ENCODE results near the gene OSCAR.
"Not testable (repeated sequence)": the region's sequence is repeated elsewhere in the genome, so short reads cannot be mapped to it uniquely, and the experiment has no call there.

The OSCAR gene

DNA sequence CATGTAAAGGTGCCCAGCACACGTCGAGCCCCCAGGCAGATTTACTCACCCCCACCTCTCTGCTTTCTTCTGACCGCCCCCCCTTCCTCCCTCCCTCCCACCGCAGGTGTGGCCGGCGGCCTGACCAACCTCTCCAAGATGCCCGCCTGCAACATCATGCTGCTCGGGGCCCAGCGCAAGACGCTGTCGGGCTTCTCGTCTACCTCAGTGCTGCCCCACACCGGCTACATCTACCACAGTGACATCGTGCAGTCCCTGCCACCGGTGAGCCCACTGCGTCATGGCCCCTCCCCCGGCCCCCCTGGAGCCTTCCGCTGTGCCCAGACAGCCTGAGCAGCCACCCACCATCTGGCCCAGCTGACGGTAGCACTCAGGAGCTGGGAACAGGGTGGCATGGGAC lies 23.8 kb upstream of the OSCAR start:
- no peak for DNase-seq

DNA sequence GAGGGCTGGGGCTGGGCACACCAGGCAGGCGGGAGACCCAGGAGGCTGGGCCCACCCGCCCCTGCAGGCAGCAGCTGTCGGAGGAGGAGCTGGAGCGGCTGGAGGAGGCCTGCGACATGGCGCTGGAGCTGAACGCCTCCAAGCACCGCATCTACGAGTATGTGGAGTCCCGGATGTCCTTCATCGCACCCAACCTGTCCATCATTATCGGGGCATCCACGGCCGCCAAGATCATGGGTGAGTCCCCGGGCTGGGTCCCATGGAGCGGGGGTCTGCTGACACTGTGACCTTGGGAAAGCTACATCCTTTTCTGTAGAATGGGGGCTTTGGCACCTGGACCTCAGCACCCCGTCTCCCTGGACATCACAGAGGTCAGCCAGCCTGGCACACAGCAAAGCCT lies 23.1 kb upstream of the OSCAR start:
- no peak for DNase-seq

DNA sequence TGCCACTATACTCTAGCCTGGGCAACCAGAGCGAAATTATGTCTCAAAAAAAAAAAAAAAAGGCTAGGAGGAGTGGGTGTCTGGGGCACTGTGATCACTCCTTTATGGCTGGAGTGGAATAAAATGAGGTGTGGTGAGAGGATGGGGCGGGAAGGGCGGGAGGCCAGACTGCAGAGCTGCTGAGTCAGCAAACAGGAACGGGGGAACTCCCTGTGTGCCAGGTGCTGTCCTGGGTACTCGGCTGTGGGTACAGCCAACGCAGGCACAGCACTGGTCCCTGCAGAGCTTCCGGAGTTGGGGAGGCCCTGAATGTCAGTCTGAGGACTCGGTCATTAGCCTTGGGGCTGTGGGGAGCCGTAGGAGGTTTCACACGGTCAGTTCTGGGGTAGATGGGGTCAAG lies 20.7 kb upstream of the OSCAR start:
- no peak for DNase-seq

GRCh38 chr19:54115109-54116063 lies 14.8 kb upstream of the OSCAR start, which contains the start of the genes PRPF31 and TFPT:
PRPF31 (plus strand) TSS chr19:54115754; CDS start chr19:54118279, 2,525 bp downstream.
TFPT (minus strand) TSS chr19:54115657; CDS start chr19:54115269, 388 bp downstream.
- DNase-seq: peak; percentile 94 to 95

- DNase-seq: peak in 1 of 2 donors; percentile 29
These were observed 13.9 kb upstream of the OSCAR start for GRCh38 chr19:54114340-54115108.

GRCh38 chr19:54109651-54110050 lies 9.0 kb upstream of the OSCAR start:
- no peak for DNase-seq

GRCh38 chr19:54108496-54108895 lies 7.9 kb upstream of the OSCAR start:
- no peak for DNase-seq

DNA sequence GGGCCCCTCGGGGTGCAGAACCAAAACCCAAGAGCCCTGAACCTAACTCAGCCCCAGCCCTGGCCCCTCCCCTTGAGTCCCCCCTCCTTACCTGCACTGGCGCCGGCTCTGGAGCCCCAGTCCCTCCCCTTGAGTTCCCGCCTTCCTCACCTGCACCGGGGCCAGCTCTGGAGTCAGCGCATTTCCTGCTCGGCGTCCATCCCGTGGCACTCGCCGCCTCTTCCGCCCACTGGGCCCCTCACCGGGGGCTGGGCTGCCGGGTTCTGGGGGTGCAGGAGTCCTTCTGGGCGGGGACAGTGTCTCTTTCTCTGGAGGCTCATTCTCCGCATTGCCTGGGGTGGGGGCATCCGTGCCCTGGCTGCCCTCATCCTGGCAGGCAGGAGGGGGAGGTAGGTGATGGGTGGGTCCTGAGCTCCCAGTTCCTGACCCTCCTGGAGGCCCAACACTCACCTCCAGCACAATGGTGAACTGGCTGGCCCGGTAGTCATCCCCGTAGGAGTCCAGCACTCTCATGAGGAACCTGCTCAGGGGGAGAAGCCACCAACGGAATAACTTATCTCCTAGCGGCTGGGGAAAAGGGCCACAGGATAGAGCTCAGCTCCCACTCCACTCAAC lies 7.4 kb upstream of the OSCAR start:
- DNase-seq: no peak

DNA sequence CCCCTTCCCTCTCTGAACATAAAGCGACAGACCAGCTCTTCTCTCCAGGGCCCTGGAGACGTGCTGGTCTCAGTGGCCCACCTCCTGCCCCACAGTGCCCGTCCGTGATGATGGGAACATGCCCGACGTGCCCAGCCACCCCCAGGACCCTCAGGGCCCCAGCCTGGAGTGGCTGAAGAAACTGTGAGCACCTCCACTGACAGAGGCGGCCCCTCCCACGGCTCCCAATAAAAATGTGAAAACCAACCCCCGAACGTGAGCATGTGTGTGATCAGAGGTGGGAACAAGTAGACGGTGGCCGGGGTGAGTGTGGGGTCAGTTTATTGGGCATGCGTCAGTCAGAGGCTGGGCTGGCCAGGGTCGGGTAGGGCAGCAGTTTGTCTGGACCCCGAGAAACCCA lies 6.1 kb upstream of the OSCAR start:
- no peak for DNase-seq

- DNase-seq: no peak
These were observed 5.2 kb upstream of the OSCAR start for GRCh38 chr19:54105796-54106195.

DNA sequence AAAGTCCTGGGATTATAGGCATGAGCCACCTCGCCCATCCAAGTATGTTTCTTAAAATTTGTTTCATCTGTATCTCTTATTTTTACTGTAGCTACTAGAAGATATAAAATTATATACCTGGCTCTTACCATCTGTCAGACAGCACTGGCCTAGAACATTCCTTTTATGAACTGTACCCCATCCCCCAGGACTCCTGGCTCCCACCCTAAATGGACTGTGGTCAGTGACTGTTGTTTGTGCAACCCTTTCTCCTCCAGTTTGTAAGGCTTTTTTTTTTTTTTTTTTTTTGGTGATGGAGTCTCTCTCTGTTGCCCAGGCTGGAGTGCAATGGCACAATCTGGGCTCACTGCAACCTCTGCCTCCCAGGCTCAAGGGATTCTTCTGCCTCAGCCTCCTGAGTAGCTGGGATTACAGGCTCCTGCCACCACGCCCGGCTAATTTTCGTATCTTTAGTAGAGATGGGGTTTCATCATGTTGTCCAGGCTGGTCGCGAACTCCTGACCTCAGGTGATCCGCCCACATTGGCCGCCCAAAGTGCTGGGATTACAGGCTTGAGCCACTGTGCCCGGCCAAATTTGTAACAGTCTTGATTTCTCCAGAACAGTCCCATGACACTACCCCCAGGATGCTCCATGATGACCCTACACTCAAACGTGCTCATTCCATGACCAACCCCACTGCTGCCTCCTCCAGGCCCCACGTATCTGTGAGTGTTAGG lies 4.6 kb upstream of the OSCAR start:
- DNase-seq: no peak

DNA sequence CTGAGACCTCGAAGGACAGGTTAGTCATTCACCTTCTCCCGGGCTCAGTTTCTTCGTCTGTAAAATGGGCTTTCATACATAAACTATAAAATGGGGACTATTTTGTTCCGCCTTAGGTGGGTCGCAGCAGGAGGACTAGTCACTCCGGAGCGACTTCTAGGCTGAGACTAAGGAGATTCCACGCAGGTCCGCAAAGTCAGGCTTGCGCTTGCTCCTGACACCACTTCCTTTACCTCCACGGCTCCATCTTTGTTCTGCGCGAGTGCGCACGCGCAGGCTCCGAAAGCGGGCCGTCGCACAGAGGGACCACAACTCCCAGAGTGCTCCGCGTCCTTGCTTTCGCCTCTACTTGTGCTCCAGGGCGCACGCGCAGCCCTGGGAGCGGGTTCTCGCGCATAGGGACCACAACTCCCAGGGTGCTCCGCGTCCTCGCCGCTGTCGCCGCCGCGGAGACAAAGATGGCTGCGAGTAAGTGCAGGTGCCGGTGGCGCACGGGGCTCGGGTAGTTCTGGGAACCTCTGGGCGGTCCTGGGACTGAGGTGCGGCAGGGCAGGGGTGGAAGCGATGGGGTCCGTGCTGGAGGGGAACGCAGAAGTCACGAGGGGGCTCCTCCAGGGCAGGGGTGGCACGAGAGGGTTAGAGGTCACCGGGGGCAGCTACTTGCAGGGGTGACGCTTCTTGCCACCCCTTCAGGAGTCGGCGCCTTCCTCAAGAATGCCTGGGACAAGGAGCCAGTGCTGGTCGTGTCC lies 2.0 kb upstream of the OSCAR start, which contains the start of gene NDUFA3:
Gene NDUFA3, plus strand, starts transcription at position 435 of the 749 bp plus-strand sequence. Its CDS starts 24 bp downstream, at position 459.
- peak; percentile 94 for DNase-seq

GRCh38 chr19:54099903-54100255 lies 724 bp downstream of the OSCAR start:
- not testable (repeated sequence) for DNase-seq

DNA sequence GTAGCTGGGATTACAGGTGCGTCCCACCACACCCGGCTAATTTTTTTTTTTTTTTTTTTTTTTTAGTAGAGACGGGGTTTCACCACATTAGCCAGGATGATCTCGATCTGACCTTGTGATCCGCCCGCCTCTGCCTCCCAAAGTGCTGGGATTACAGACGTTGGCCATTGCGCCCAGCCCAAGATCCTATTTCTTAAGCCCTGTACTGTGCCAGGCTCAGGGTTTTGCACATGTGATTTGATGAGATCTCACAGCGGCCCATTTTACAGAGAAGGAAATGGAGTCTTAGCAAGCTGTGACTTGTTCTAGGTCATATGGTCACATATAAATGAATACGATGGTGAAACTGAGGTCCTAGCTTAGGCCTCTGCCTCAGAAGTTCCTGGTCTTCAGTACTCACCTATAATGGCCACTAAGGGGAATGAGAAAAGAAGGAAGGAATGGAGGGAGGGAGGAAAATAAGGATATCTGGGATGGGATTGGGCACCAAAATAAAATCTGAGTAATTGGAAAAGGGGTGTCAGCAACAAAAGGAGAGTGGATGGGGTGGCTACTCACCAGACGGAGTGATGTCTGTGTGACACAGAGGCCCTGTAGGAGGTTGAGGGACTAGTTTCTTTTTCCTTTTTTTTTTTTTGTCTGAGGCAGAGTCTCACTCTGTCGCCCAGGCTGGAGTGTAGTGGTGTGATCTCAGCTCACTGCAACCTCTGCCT lies 1.3 kb downstream of the OSCAR start:
- no peak for DNase-seq

DNA sequence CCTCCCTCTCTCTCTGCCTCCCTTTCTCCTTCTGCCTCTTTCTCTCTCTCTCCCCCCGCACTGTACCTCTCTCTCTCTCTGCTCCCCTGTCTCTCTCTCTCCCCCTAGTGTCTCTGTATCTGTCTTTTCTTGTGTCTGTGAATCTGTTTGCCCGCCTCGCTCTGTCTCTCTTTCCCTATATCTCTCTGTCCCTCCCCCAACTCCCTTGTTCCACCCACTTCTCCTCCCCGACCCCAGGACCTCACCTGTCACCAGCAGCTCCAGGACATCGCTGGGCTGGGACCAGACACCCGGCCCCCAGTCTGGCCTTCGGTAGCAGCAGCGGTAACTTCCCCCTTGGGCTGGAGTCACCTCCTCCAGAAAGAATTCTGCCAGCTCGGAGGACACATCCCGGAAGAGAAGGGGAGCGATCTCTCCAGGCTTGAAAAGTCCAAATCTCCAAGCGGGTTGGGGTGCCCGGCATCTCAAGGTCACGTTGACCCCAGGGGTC lies 3.9 kb downstream of the OSCAR start:
- no peak for DNase-seq

- DNase-seq: peak; percentile 27 to 39
These were observed 4.6 kb downstream of the OSCAR start for GRCh38 chr19:54095859-54096616.

GRCh38 chr19:54095136-54095858 lies 5.3 kb downstream of the OSCAR start:
- no peak for DNase-seq

- no peak for DNase-seq
These were observed 6.1 kb downstream of the OSCAR start for GRCh38 chr19:54094426-54095000.

- DNase-seq: no peak
These were observed 16.2 kb downstream of the OSCAR start for GRCh38 chr19:54084410-54084809.
